DOHH2 (cell line): Measurements from ENCODE around the gene ZBTB22.
A peak's percentile ranks its signal among the peaks of the same experiment; 100 is the strongest.

Experiments used
- H3F3A ChIP-seq: fragments of 200-600 bp; sonication (generic), shearing (Covaris generic); 2 replicates; pipeline ENCODE4 v1.6.0; 2016; ENCODE audit warnings: antibody characterized with exemption, mild to moderate bottlenecking; ENCODE audit not compliant: control insufficient read depth, insufficient read depth
- H3K27ac ChIP-seq: fragments of 200-600 bp; sonication (generic); 2 replicates; pipeline ENCODE4 v1.5.1; 2014; ENCODE audit warnings: low read depth, mild to moderate bottlenecking, low read length, moderate library complexity
- H3K27me3 ChIP-seq: fragments of 200-600 bp; sonication (generic); 2 replicates; pipeline ENCODE4 v1.6.1; 2014; ENCODE audit warnings: mild to moderate bottlenecking, low read length, mixed read lengths; ENCODE audit not compliant: control insufficient read depth
- H3K36me3 ChIP-seq: fragments of 200-600 bp; sonication (generic); 2 replicates; pipeline ENCODE4 v1.6.1; 2014; ENCODE audit warnings: mild to moderate bottlenecking, low read length, moderate library complexity, mixed read lengths; ENCODE audit not compliant: control insufficient read depth
- H3K4me1 ChIP-seq: fragments of 200-600 bp; sonication (generic); 2 replicates; pipeline ENCODE4 v1.6.1; 2014; ENCODE audit warnings: mild to moderate bottlenecking, low read length, mixed read lengths; ENCODE audit not compliant: control insufficient read depth
- H3K4me2 ChIP-seq: fragments of 200-600 bp; sonication (generic); 2 replicates; pipeline ENCODE4 v1.6.0; 2014; ENCODE audit warnings: mild to moderate bottlenecking, low read length, moderate library complexity
- H3K4me3 ChIP-seq: fragments of 200-600 bp; sonication (generic); 2 replicates; pipeline ENCODE4 v1.5.1; 2014; ENCODE audit warnings: mild to moderate bottlenecking, low read length, mixed read lengths
- H3K79me2 ChIP-seq: fragments of 200-600 bp; sonication (generic); 2 replicates; pipeline ENCODE4 v1.6.1; 2014; ENCODE audit warnings: mild to moderate bottlenecking, low read length, mixed read lengths; ENCODE audit not compliant: control insufficient read depth
- H3K9me2 ChIP-seq: fragments of 200-600 bp; sonication (generic); replicated peaks from 2 replicates; pipeline ENCODE4 v1.6.1; 2014; ENCODE audit warnings: mild to moderate bottlenecking, low read length, mixed read lengths; ENCODE audit not compliant: control insufficient read depth
- H3K9me3 ChIP-seq: fragments of 200-600 bp; sonication (generic); 2 replicates; pipeline ENCODE4 v1.6.1; 2014; ENCODE audit warnings: antibody characterized with exemption, low read length, mixed read lengths; ENCODE audit not compliant: control insufficient read depth, insufficient read depth
- H4K20me1 ChIP-seq: fragments of 200-600 bp; sonication (generic); 2 replicates; pipeline ENCODE4 v1.6.0; 2014; ENCODE audit warnings: low read depth, mild to moderate bottlenecking, antibody characterized with exemption, low read length, moderate library complexity; ENCODE audit not compliant: control insufficient read depth, insufficient read depth
- EZH2phosphoT487 ChIP-seq: fragments of 200-600 bp; sonication (generic); IDR thresholded peaks from 2 replicates; pipeline ENCODE4 v1.6.1; 2017; ENCODE audit warnings: borderline replicate concordance, mild to moderate bottlenecking, antibody characterized with exemption, low read length, moderate library complexity, mixed read lengths
- TF ChIP-seq, protein P1 (sequence below): fragments of 200-600 bp; sonication (generic); IDR thresholded peaks from one replicate; pipeline ENCODE4 v1.5.1; 2014; ENCODE audit warnings: antibody characterized with exemption, mild to moderate bottlenecking, low read depth, low read length; ENCODE audit not compliant: poor library complexity, severe bottlenecking

ZBTB22 gene

GRCh38 chr6:33315793-33316602 is 1.5 kb downstream of the ZBTB22 start:
- Histone ChIP-seq H3K27me3 (no peaks in the 10 kb centered on the region), H3K36me3 (peaks cover 64% of the 10 kb centered on the region), H3F3A (peaks cover 29% of the 10 kb centered on the region), H3K27ac (no peak overlapping the region), H3K9me2 (no peaks in the 10 kb centered on the region), H3K79me2 (peaks cover 63% of the 10 kb centered on the region), H4K20me1 (peaks cover 9% of the 10 kb centered on the region; the same call in 1 of the 2 replicates), H3K9me3 (no peaks in the 10 kb centered on the region), H3K4me1 (peaks cover 60% of the 10 kb centered on the region), H3K4me2 (no peak overlapping the region), H3K4me3 (no peak overlapping the region)
- TF ChIP-seq, protein P1, sequence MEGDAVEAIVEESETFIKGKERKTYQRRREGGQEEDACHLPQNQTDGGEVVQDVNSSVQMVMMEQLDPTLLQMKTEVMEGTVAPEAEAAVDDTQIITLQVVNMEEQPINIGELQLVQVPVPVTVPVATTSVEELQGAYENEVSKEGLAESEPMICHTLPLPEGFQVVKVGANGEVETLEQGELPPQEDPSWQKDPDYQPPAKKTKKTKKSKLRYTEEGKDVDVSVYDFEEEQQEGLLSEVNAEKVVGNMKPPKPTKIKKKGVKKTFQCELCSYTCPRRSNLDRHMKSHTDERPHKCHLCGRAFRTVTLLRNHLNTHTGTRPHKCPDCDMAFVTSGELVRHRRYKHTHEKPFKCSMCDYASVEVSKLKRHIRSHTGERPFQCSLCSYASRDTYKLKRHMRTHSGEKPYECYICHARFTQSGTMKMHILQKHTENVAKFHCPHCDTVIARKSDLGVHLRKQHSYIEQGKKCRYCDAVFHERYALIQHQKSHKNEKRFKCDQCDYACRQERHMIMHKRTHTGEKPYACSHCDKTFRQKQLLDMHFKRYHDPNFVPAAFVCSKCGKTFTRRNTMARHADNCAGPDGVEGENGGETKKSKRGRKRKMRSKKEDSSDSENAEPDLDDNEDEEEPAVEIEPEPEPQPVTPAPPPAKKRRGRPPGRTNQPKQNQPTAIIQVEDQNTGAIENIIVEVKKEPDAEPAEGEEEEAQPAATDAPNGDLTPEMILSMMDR: no peak
- TF ChIP-seq EZH2phosphoT487: no peak

GRCh38 chr6:33314943-33315792 is 2.4 kb downstream of the ZBTB22 start:
- no peaks in the 10 kb centered on the region for H3K27me3 ChIP-seq
- H3F3A ChIP-seq: peaks cover 25% of the 10 kb centered on the region
- TF ChIP-seq, protein P1: no peak
- TF ChIP-seq EZH2phosphoT487: no peak
- H3K4me1 ChIP-seq: peaks cover 51% of the 10 kb centered on the region
- H3K79me2 ChIP-seq: peaks cover 63% of the 10 kb centered on the region
- peaks cover 59% of the 10 kb centered on the region for H3K36me3 ChIP-seq
- peaks cover 6% of the 10 kb centered on the region; the same call in 1 of the 2 replicates for H4K20me1 ChIP-seq
- H3K27ac ChIP-seq: peak overlapping the region; percentile 93
- no peaks in the 10 kb centered on the region for H3K9me2 ChIP-seq
- peak overlapping the region; percentile 95 for H3K4me3 ChIP-seq
- H3K9me3 ChIP-seq: no peaks in the 10 kb centered on the region
- peak overlapping the region; percentile 91 for H3K4me2 ChIP-seq

GRCh38 chr6:33314515-33314942 is 3.0 kb downstream of the ZBTB22 start:
- Histone ChIP-seq H3K9me2 (no peaks in the 10 kb centered on the region), H3K36me3 (peaks cover 56% of the 10 kb centered on the region), H3K4me3 (peak overlapping the region; percentile 95), H4K20me1 (peaks cover 6% of the 10 kb centered on the region; the same call in 1 of the 2 replicates), H3K4me1 (peaks cover 45% of the 10 kb centered on the region), H3F3A (peaks cover 21% of the 10 kb centered on the region), H3K27me3 (no peaks in the 10 kb centered on the region), H3K79me2 (peaks cover 63% of the 10 kb centered on the region), H3K9me3 (no peaks in the 10 kb centered on the region), H3K4me2 (peak overlapping the region; percentile 91), H3K27ac (peak overlapping the region; percentile 93)
- no peak for TF ChIP-seq EZH2phosphoT487
- TF ChIP-seq, protein P1: no peak
